Neuronal stem cell (in vitro differentiated cells): ENCODE data around the gene WWOX.
A peak's percentile ranks its signal among the peaks of the same experiment; 100 is the strongest.

Experiments used
- DNase-seq: peaks from one replicate; pipeline ENCODE4 v3.0.0-alpha.2; 2013; ENCODE audit warnings: low spot score
- H2AFZ ChIP-seq: one replicate; pipeline ENCODE4 v1.6.1; 2013; ENCODE audit warnings: mild to moderate bottlenecking, low read length, inconsistent platforms
- H2AK5ac ChIP-seq: 2 replicates; pipeline ENCODE4 v1.6.1; 2013; ENCODE audit warnings: low read depth, mild to moderate bottlenecking, inconsistent platforms, low read length, moderate library complexity, mixed read lengths
- H2BK120ac ChIP-seq: 2 replicates; pipeline ENCODE4 v1.6.1; 2013; ENCODE audit warnings: low read depth, mild to moderate bottlenecking, inconsistent platforms, low read length, moderate library complexity, mixed read lengths
- H2BK12ac ChIP-seq: one replicate; pipeline ENCODE4 v1.6.1; 2013; ENCODE audit warnings: low read length, inconsistent platforms
- H2BK15ac ChIP-seq: 2 replicates; pipeline ENCODE4 v1.6.1; 2013; ENCODE audit warnings: mild to moderate bottlenecking, low read length, inconsistent platforms, mixed read lengths
- H2BK5ac ChIP-seq: one replicate; pipeline ENCODE4 v1.6.1; 2013; ENCODE audit warnings: inconsistent platforms, mild to moderate bottlenecking, low read length, moderate library complexity
- H3K14ac ChIP-seq: one replicate; pipeline ENCODE4 v1.6.1; 2013; ENCODE audit warnings: low read length, inconsistent platforms
- H3K18ac ChIP-seq: 2 replicates; pipeline ENCODE4 v1.6.1; 2013; ENCODE audit warnings: low read length, inconsistent platforms
- H3K23ac ChIP-seq: 2 replicates; pipeline ENCODE4 v1.6.1; 2013; ENCODE audit warnings: low read depth, mild to moderate bottlenecking, mixed read lengths, low read length, inconsistent platforms; ENCODE audit not compliant: poor library complexity
- H3K27ac ChIP-seq: replicated peaks from 3 replicates; pipeline ENCODE4 v1.5.1; 2013; ENCODE audit warnings: low read length, inconsistent platforms
- H3K27me3 ChIP-seq, 3 experiments: 2 replicates each; pipeline ENCODE4 v1.6.1; 2013; ENCODE audit warnings: low read length in 3 of 3, mild to moderate bottlenecking in 2 of 3, inconsistent platforms in 1 of 3, low read depth in 1 of 3, mixed read lengths in 1 of 3, moderate library complexity in 1 of 3; ENCODE audit not compliant: control insufficient read depth in 3 of 3, insufficient read depth in 3 of 3
- H3K36me3 ChIP-seq, 2 donors: replicated peaks in 1 of 2; 2 replicates each; pipeline ENCODE4 v1.6.1; 2013; ENCODE audit warnings: low read length in 2 of 2; ENCODE audit not compliant: control insufficient read depth in 2 of 2, insufficient read depth in 2 of 2
- H3K4ac ChIP-seq: 2 replicates; pipeline ENCODE4 v1.6.1; 2013; ENCODE audit warnings: inconsistent platforms, mild to moderate bottlenecking, low read length, moderate library complexity
- H3K4me1 ChIP-seq, 2 donors: 1 replicate in 1 of 2; 2 replicates in 1 of 2; pipeline ENCODE4 v1.6.1; 2013; ENCODE audit warnings: low read length in 2 of 2, low read depth in 1 of 2; ENCODE audit not compliant: control insufficient read depth in 2 of 2, insufficient read depth in 1 of 2
- H3K4me2 ChIP-seq: one replicate; pipeline ENCODE4 v1.6.1; 2013; ENCODE audit warnings: mild to moderate bottlenecking, low read length, inconsistent platforms; ENCODE audit not compliant: insufficient read depth, poor library complexity, severe bottlenecking
- H3K4me3 ChIP-seq, 2 donors: 2 replicates each; pipeline ENCODE4 v1.5.1; 2013; ENCODE audit warnings: low read length in 2 of 2, mild to moderate bottlenecking in 2 of 2, inconsistent platforms in 1 of 2, moderate library complexity in 1 of 2
- H3K79me1 ChIP-seq: one replicate; pipeline ENCODE4 v1.6.1; 2013; ENCODE audit warnings: low read depth, mild to moderate bottlenecking, inconsistent platforms, low read length, moderate library complexity
- H3K9ac ChIP-seq: one replicate; pipeline ENCODE4 v1.6.1; 2013; ENCODE audit warnings: mild to moderate bottlenecking, low read depth, low read length, inconsistent platforms; ENCODE audit not compliant: poor library complexity
- H3K9me3 ChIP-seq, 2 donors: replicated peaks in 1 of 2; 2 replicates each; pipeline versions ENCODE3 to v1.6.1; 2013; ENCODE audit warnings: low read length in 2 of 2, mild to moderate bottlenecking in 2 of 2, inconsistent platforms in 1 of 2, low read depth in 1 of 2, mixed read lengths in 1 of 2, moderate library complexity in 1 of 2; ENCODE audit not compliant: control insufficient read depth in 2 of 2, insufficient read depth in 1 of 2
- H4K8ac ChIP-seq: one replicate; pipeline ENCODE4 v1.6.1; 2013; ENCODE audit warnings: low read depth, mild to moderate bottlenecking, inconsistent platforms, low read length, moderate library complexity
- H4K91ac ChIP-seq: one replicate; pipeline ENCODE4 v1.6.1; 2013; ENCODE audit warnings: low read length, low read depth, mild to moderate bottlenecking, inconsistent platforms; ENCODE audit not compliant: poor library complexity
- WGBS, 2 donors: extraction: QIAGEN DNeasy Blood & Tissue Kit; methylation state at CpG; one replicate each; pipeline ENCODE4 v1.1.7; 2013; ENCODE audit warnings: missing lambda C conversion rate in 2 of 2, mixed read lengths in 1 of 2; ENCODE audit not compliant: insufficient read length in 2 of 2, insufficient replicate concordance in 1 of 2; ENCODE audit errors: extremely low coverage in 2 of 2; 5-methylcytosine and 5-hydroxymethylcytosine counted together

The WWOX gene

GRCh38 chr16:78251115-78251514, 151.7 kb downstream of the WWOX start:
- Histone ChIP-seq H3K23ac (no peak overlapping the region), H3K27ac (no peak overlapping the region), H4K8ac (no peak overlapping the region), H3K4ac (no peak overlapping the region), H4K91ac (no peak overlapping the region), H2BK15ac (no peak overlapping the region), H3K27me3 (no peaks in the 10 kb centered on the region), H2AK5ac (no peak overlapping the region), H3K9me3 (no peaks in the 10 kb centered on the region), H3K79me1 (no peaks in the 10 kb centered on the region), H2AFZ (no peak overlapping the region), H3K36me3 (no peaks in the 10 kb centered on the region), H3K9ac (no peak overlapping the region), H2BK12ac (no peak overlapping the region), H3K18ac (no peak overlapping the region), H3K4me1 (no peaks in the 10 kb centered on the region), H2BK5ac (no peak overlapping the region), H3K4me2 (no peak overlapping the region), H3K14ac (no peak overlapping the region), H3K4me3 (no peak overlapping the region), H2BK120ac (no peak overlapping the region)
- no peak for DNase-seq
- WGBS, 2 donors = no CpG with 5 or more reads among the region's 5 CpGs

DNA sequence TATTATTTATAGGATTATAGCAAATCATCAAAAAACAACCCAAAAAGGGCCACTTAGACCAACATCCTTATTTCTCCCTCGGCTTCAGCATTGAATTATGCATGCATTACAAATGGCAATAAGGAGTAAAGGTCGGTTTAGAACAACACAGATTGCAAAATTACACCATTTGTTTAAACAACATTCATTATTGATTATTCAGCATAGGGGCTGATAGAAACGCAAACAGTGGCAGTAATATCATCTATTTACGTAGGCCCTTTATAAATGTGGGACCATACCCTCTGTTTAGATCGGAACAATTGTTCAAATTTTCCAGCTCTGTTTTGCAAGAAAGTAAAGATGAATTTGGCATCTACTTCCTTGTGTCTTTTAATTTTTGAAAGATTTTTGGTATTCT, 153.3 kb downstream of the WWOX start:
- Histone ChIP-seq H2AFZ (no peak overlapping the region), H3K27me3 (no peaks in the 10 kb centered on the region)
- no CpG with 5 or more reads among the region's 5 CpGs for WGBS, 2 donors

GRCh38 chr16:78254841-78255240, 155.4 kb downstream of the WWOX start:
- Histone ChIP-seq H3K79me1 (no peaks in the 10 kb centered on the region), H2AFZ (no peak overlapping the region), H3K4ac (no peak overlapping the region), H2AK5ac (no peak overlapping the region), H3K23ac (no peak overlapping the region), H2BK5ac (no peak overlapping the region), H2BK15ac (no peak overlapping the region), H4K91ac (no peak overlapping the region), H3K27me3 (no peaks in the 10 kb centered on the region), H3K27ac (no peak overlapping the region), H3K4me2 (no peak overlapping the region), H3K14ac (no peak overlapping the region), H3K4me3 (no peak overlapping the region), H3K36me3 (no peaks in the 10 kb centered on the region), H3K9me3 (no peaks in the 10 kb centered on the region), H3K4me1 (peaks cover 4 to 7% of the 10 kb centered on the region in 2 donors), H2BK120ac (no peak overlapping the region), H3K18ac (no peak overlapping the region), H2BK12ac (no peak overlapping the region), H3K9ac (no peak overlapping the region), H4K8ac (no peak overlapping the region)
- no CpG with 5 or more reads among the region's 1 CpG for WGBS, 2 donors
- no peak for DNase-seq

More for the DNA sequence above, 153.3 kb downstream of the WWOX start:
- Histone ChIP-seq H3K14ac (no peak overlapping the region), H3K23ac (no peak overlapping the region), H2BK5ac (no peak overlapping the region), H2BK15ac (no peak overlapping the region), H3K9me3 (no peaks in the 10 kb centered on the region), H3K9ac (no peak overlapping the region), H3K18ac (no peak overlapping the region), H3K4me3 (no peak overlapping the region), H3K4me1 (peaks cover 4 to 7% of the 10 kb centered on the region in 2 donors), H2BK12ac (no peak overlapping the region), H4K91ac (no peak overlapping the region), H2AK5ac (no peak overlapping the region), H3K4me2 (no peak overlapping the region), H2BK120ac (no peak overlapping the region), H4K8ac (no peak overlapping the region), H3K27ac (no peak overlapping the region), H3K79me1 (no peaks in the 10 kb centered on the region), H3K4ac (no peak overlapping the region), H3K36me3 (no peaks in the 10 kb centered on the region)
- no peak for DNase-seq

GRCh38 chr16:78256686-78257375, 157.4 kb downstream of the WWOX start:
- Histone ChIP-seq H3K4ac (no peak overlapping the region), H2BK5ac (no peak overlapping the region), H3K79me1 (no peaks in the 10 kb centered on the region), H3K27ac (no peak overlapping the region), H3K14ac (no peak overlapping the region), H3K36me3 (no peaks in the 10 kb centered on the region), H2AFZ (peak overlapping the region; percentile 37), H3K4me3 (no peak overlapping the region), H2AK5ac (no peak overlapping the region), H2BK15ac (no peak overlapping the region), H3K23ac (no peak overlapping the region), H3K9ac (no peak overlapping the region), H3K4me2 (no peak overlapping the region), H3K27me3 (no peaks in the 10 kb centered on the region), H4K8ac (no peak overlapping the region), H2BK12ac (no peak overlapping the region), H2BK120ac (no peak overlapping the region), H4K91ac (no peak overlapping the region), H3K4me1 (peaks cover 4 to 7% of the 10 kb centered on the region in 2 donors), H3K18ac (no peak overlapping the region), H3K9me3 (no peaks in the 10 kb centered on the region)
- WGBS, 2 donors = no CpG with 5 or more reads among the region's 7 CpGs
- no peak for DNase-seq
